IMR-90 (cell line): ENCODE data around the gene CXCL12. TPM values are rescaled to one million over a fixed set of nuclear protein-coding genes. Genes with fewer than 3 reads are reported as not detected.

ENCODE experiments used
- ATAC-seq: fragments of 200-7000 bp; cut with Tn5 transposase; 2 replicates; pipeline ENCODE4 v1.9.1; 2020; ENCODE audit warnings: low read depth, mild to moderate bottlenecking, moderate library complexity
- BruUV-seq: library from RNA; stranded (reverse); fragments of 400-500 nt; replicated peaks from 2 replicates; lab custom pipeline; 2021; lab: Mats Ljungman, UMichigan
- CTCF ChIA-PET: fragments of 300-600 bp; formaldehyde crosslinking; extraction: SDS; loops from one replicate; lab custom pipeline; 2021; ENCODE audit warnings: antibody characterized with exemption; lab: Yijun Ruan, JAX
- POLR2A ChIA-PET: fragments of 300-600 bp; sonication (Branson Sonifier 250); formaldehyde crosslinking; loops from one replicate; lab custom pipeline; 2022; ENCODE audit warnings: antibody characterized with exemption; ENCODE audit not compliant: unreplicated experiment; lab: Charles Lee
- DNase-seq: peaks from one replicate; pipeline ENCODE4 v3.0.0; 2013
- H2AFZ ChIP-seq: replicated peaks from 2 replicates; pipeline ENCODE3; 2013; ENCODE audit warnings: low read length, mild to moderate bottlenecking; ENCODE audit not compliant: poor library complexity
- H2AK5ac ChIP-seq: 2 replicates; pipeline ENCODE4 v1.6.1; 2013; ENCODE audit warnings: low read depth, low read length, inconsistent platforms
- H2AK9ac ChIP-seq: replicated peaks from 2 replicates; pipeline ENCODE3; 2013; ENCODE audit warnings: mild to moderate bottlenecking, low read depth, low read length, moderate library complexity; ENCODE audit not compliant: poor library complexity
- H2BK120ac ChIP-seq: 2 replicates; pipeline ENCODE4 v1.6.1; 2013; ENCODE audit warnings: low read depth, low read length, inconsistent platforms
- H2BK15ac ChIP-seq: 3 replicates; pipeline ENCODE4 v1.6.1; 2013; ENCODE audit warnings: low read depth, low read length, inconsistent platforms
- H2BK20ac ChIP-seq: 2 replicates; pipeline ENCODE4 v1.6.1; 2013; ENCODE audit warnings: low read depth, mild to moderate bottlenecking, inconsistent platforms, low read length, moderate library complexity
- H2BK5ac ChIP-seq: 2 replicates; pipeline ENCODE4 v1.6.1; 2013; ENCODE audit warnings: mild to moderate bottlenecking, low read depth, low read length, inconsistent platforms; ENCODE audit not compliant: poor library complexity, severe bottlenecking
- H3K14ac ChIP-seq: replicated peaks from 2 replicates; pipeline ENCODE4 v1.6.1; 2013; ENCODE audit warnings: low read depth, low read length, inconsistent platforms
- H3K18ac ChIP-seq: 2 replicates; pipeline ENCODE4 v1.6.1; 2013; ENCODE audit warnings: low read depth, low read length, control low read depth
- H3K23ac ChIP-seq: 2 replicates; pipeline ENCODE4 v1.6.1; 2013; ENCODE audit warnings: low read depth, low read length, inconsistent platforms
- H3K27ac ChIP-seq: 2 replicates; pipeline ENCODE4 v1.5.1; 2013; ENCODE audit warnings: mild to moderate bottlenecking, control low read depth, low read length; ENCODE audit not compliant: insufficient read depth
- H3K27me3 ChIP-seq: 2 replicates; pipeline ENCODE4 v1.6.1; 2013; ENCODE audit warnings: low read length; ENCODE audit not compliant: control insufficient read depth, insufficient read depth
- H3K36me3 ChIP-seq: 2 replicates; pipeline ENCODE4 v1.6.1; 2013; ENCODE audit warnings: low read length, mixed read lengths; ENCODE audit not compliant: control insufficient read depth, insufficient read depth
- H3K4ac ChIP-seq: 2 replicates; pipeline ENCODE4 v1.6.1; 2013; ENCODE audit warnings: low read depth, low read length, inconsistent platforms
- H3K4me1 ChIP-seq: 2 replicates; pipeline ENCODE4 v1.6.1; 2013; ENCODE audit warnings: low read length, mixed read lengths; ENCODE audit not compliant: control insufficient read depth, insufficient read depth
- H3K4me2 ChIP-seq: 2 replicates; pipeline ENCODE4 v1.6.1; 2013; ENCODE audit warnings: low read depth, mild to moderate bottlenecking, control low read depth, low read length, moderate library complexity
- H3K4me3 ChIP-seq: 2 replicates; pipeline ENCODE4 v1.5.1; 2013; ENCODE audit warnings: low read depth, mild to moderate bottlenecking, control low read depth, low read length, moderate library complexity; ENCODE audit not compliant: insufficient read depth
- H3K56ac ChIP-seq: 2 replicates; pipeline ENCODE4 v1.6.1; 2013; ENCODE audit warnings: low read length, inconsistent platforms; ENCODE audit not compliant: insufficient read depth; ENCODE audit errors: extremely low read depth
- H3K79me1 ChIP-seq, 2 experiments: 2 replicates each; pipeline ENCODE4 v1.6.1; 2013; ENCODE audit warnings: low read length in 2 of 2, inconsistent platforms in 1 of 2, low read depth in 1 of 2
- H3K9ac ChIP-seq: 2 replicates; pipeline ENCODE4 v1.6.1; 2013; ENCODE audit warnings: low read depth, low read length, control low read depth
- H3K9me1 ChIP-seq: 2 replicates; pipeline ENCODE4 v1.6.1; 2013; ENCODE audit warnings: low read length, inconsistent platforms; ENCODE audit not compliant: insufficient read depth
- H3K9me3 ChIP-seq: 2 replicates; pipeline ENCODE4 v1.6.1; 2013; ENCODE audit warnings: low read length; ENCODE audit not compliant: control insufficient read depth, insufficient read depth
- H4K20me1 ChIP-seq: 2 replicates; pipeline ENCODE4 v1.6.1; 2013; ENCODE audit warnings: low read length, inconsistent platforms; ENCODE audit not compliant: insufficient read depth
- H4K5ac ChIP-seq: 2 replicates; pipeline ENCODE4 v1.6.1; 2013; ENCODE audit warnings: mild to moderate bottlenecking, low read depth, low read length, control low read depth
- H4K8ac ChIP-seq, 2 experiments: 2 replicates each; pipeline ENCODE4 v1.6.1; 2013; ENCODE audit warnings: low read depth in 2 of 2, low read length in 2 of 2, control low read depth in 1 of 2, inconsistent platforms in 1 of 2
- H4K91ac ChIP-seq: 2 replicates; pipeline ENCODE4 v1.6.1; 2013; ENCODE audit warnings: low read depth, low read length, inconsistent platforms; ENCODE audit not compliant: insufficient read depth
- BHLHE40 ChIP-seq: fragments of 150-350 bp; IDR thresholded peaks from 2 replicates; pipeline ENCODE4 v1.6.1; 2016; ENCODE audit warnings: mild to moderate bottlenecking, low read depth, low read length
- CEBPB ChIP-seq: IDR thresholded peaks from 2 replicates; pipeline ENCODE4 v1.6.1; 2012; ENCODE audit warnings: low read depth, low read length, improper control_type of control experiment
- FOS ChIP-seq: fragments of 150-350 bp; IDR thresholded peaks from 2 replicates; pipeline ENCODE4 v1.6.1; 2016; ENCODE audit warnings: low read depth, low read length
- MAZ ChIP-seq: IDR thresholded peaks from 2 replicates; pipeline ENCODE4 v1.6.1; 2012; ENCODE audit warnings: low read depth, mild to moderate bottlenecking, low read length, improper control_type of control experiment, moderate library complexity, borderline replicate concordance
- MXI1 ChIP-seq: IDR thresholded peaks from 2 replicates; pipeline ENCODE4 v1.6.1; 2012; ENCODE audit warnings: low read depth, mild to moderate bottlenecking, low read length, moderate library complexity, borderline replicate concordance
- USF2 ChIP-seq: fragments of 150-350 bp; IDR thresholded peaks from 2 replicates; pipeline ENCODE4 v1.6.1; 2017; ENCODE audit warnings: mild to moderate bottlenecking, antibody characterized with exemption, low read length, low read depth
- WGBS, 2 experiments: methylation state at CpG; one replicate each; pipeline versions ENCODE4 v1.1.5 to v1.1.7; 2013; ENCODE audit warnings: missing lambda C conversion rate in 2 of 2; ENCODE audit not compliant: insufficient read length in 1 of 2; ENCODE audit errors: extremely low coverage in 2 of 2; 5-methylcytosine and 5-hydroxymethylcytosine counted together
- dilution Hi-C: fragments of 300-500 bp; cut with HindIII; formaldehyde crosslinking; loops from one replicate; pipeline ENCODE4 v1.14.3; 2018; ENCODE audit warnings: low sequenced_read_pairs; ENCODE audit not compliant: unreplicated experiment
- in situ Hi-C: fragments of 300-500 bp; cut with MboI; formaldehyde crosslinking; loops from 3 replicates; pipeline ENCODE4 v1.14.3; 2019; ENCODE audit warnings: low sequenced_read_pairs, inconsistent platforms, mixed read lengths
- intact Hi-C: fragments of 100-400 bp; cut with micrococcal nuclease; formaldehyde crosslinking; loops from 2 replicates; pipeline ENCODE4 v1.10.0; 2022
- polyA plus RNA-seq, 3 experiments: library from polyadenylated mRNA; depleted of rRNA; stranded (reverse); fragments of >200 nt; gene quantifications; 2 replicates each; pipeline ENCODE4 v1.2.3, GENCODE V29; 2012; ENCODE audit warnings: low replicate concordance in 1 of 3
- total RNA-seq: library from RNA; depleted of rRNA; stranded (reverse); fragments of >200 nt; gene quantifications from 2 replicates; pipeline ENCODE4 v1.2.3, GENCODE V29; 2012

Gene CXCL12
- total and polyA plus RNA-seq, 2 of the 4 experiments (the other 2 are of a cell fraction) = 15.8 to 80.7 TPM

- no TSS peak for BruUV-seq
- Histone ChIP-seq H4K5ac (no peak overlapping the region), H3K36me3 (no peaks in the 10 kb centered on the region), H3K18ac (no peak overlapping the region), H3K4me3 (no peak overlapping the region), H3K27ac (no peak overlapping the region), H3K23ac (no peak overlapping the region), H3K9me1 (no peaks in the 10 kb centered on the region), H3K14ac (no peak overlapping the region), H3K4me1 (no peaks in the 10 kb centered on the region), H4K20me1 (no peaks in the 10 kb centered on the region), H2BK120ac (no peak overlapping the region), H3K9ac (no peak overlapping the region), H4K8ac (no peak overlapping the region), H2AK5ac (no peak overlapping the region), H2AK9ac (no peak overlapping the region), H2AFZ (no peak overlapping the region), H3K4me2 (no peak overlapping the region), H4K91ac (no peak overlapping the region), H2BK5ac (no peak overlapping the region), H3K4ac (no peak overlapping the region), H2BK15ac (no peak overlapping the region), H2BK20ac (no peak overlapping the region), H3K9me3 (no peaks in the 10 kb centered on the region), H3K79me1 (no peaks in the 10 kb centered on the region), H3K27me3 (peaks cover 29% of the 10 kb centered on the region), H3K56ac (no peak overlapping the region)
- no CpG with 5 or more reads among the region's 2 CpGs for WGBS, 2 experiments
- CTCF ChIA-PET = no interaction called here
- DNase-seq (no peak), ATAC-seq (no peak)
- TF ChIP-seq CEBPB (no peak), MXI1 (no peak), USF2 (no peak), FOS (no peak), BHLHE40 (no peak), MAZ (no peak)
- intact Hi-C loops = no loop called here
- dilution Hi-C loops = no loop called here
- POLR2A ChIA-PET = no interaction called here
- in situ Hi-C loops = loop anchor here (5.0 kb wide), 2 partner anchors 470 to 720 kb away; no protein-coding TSS in a partner anchor
Measured at GRCh38 chr10:44391981-44392380, 7.1 kb upstream of the CXCL12 start.
